Measurements from ENCODE around the gene CCL25. TPM values are rescaled to one million over a fixed set of nuclear protein-coding genes. Genes with fewer than 3 reads are reported as not detected.
A peak's percentile ranks its signal among the peaks of the same experiment; 100 is the strongest.

Gene CCL25, protein sequence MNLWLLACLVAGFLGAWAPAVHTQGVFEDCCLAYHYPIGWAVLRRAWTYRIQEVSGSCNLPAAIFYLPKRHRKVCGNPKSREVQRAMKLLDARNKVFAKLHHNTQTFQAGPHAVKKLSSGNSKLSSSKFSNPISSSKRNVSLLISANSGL
- not detected in 2 replicates for total RNA-seq (2022)
- Bru-seq, nascent RNA: percentile 4 among the genes with signal in this experiment
- BruChase-seq, experiment 1, labeled RNA remaining after a 6-hour chase: not detected
- BruChase-seq, experiment 2, labeled RNA remaining after a 2-hour chase: not detected
- long read RNA-seq: 0 reads

GRCh38 chr19:8052464-8052859, at the start of gene CCL25:
Gene CCL25, plus strand, starts transcription at chr19:8052760. Its CDS starts 290 bp downstream, at chr19:8053050.
- no peak for DNase-seq
- Mint-ChIP-seq H3K9me3 (ENCODE audit: low read depth, unreplicated experiment) (no peaks in the 10 kb centered on the region), H3K4me1 (ENCODE audit: low read depth, unreplicated experiment) (no peaks in the 10 kb centered on the region), H3K27ac (ENCODE audit: unreplicated experiment) (no peak within 1 kb of the TSS), H3K27me3 (ENCODE audit: unreplicated experiment) (peaks cover under 1% of the 10 kb centered on the region), H3K36me3 (ENCODE audit: insufficient read depth, unreplicated experiment) (no peaks in the 10 kb centered on the region), H3K4me3 (ENCODE audit: low read depth, unreplicated experiment) (no peak within 1 kb of the TSS)
- BruUV-seq (replicated peaks): no TSS peak
- intact Hi-C loops (cut with micrococcal nuclease; ENCODE audit: unreplicated experiment): no loop called here
- CTCF ChIA-PET: no interaction called here
- TF ChIP-seq, protein P1, sequence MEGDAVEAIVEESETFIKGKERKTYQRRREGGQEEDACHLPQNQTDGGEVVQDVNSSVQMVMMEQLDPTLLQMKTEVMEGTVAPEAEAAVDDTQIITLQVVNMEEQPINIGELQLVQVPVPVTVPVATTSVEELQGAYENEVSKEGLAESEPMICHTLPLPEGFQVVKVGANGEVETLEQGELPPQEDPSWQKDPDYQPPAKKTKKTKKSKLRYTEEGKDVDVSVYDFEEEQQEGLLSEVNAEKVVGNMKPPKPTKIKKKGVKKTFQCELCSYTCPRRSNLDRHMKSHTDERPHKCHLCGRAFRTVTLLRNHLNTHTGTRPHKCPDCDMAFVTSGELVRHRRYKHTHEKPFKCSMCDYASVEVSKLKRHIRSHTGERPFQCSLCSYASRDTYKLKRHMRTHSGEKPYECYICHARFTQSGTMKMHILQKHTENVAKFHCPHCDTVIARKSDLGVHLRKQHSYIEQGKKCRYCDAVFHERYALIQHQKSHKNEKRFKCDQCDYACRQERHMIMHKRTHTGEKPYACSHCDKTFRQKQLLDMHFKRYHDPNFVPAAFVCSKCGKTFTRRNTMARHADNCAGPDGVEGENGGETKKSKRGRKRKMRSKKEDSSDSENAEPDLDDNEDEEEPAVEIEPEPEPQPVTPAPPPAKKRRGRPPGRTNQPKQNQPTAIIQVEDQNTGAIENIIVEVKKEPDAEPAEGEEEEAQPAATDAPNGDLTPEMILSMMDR (IDR thresholded peaks at IDR 0.05; ENCODE audit: unreplicated experiment): no peak

DNA sequence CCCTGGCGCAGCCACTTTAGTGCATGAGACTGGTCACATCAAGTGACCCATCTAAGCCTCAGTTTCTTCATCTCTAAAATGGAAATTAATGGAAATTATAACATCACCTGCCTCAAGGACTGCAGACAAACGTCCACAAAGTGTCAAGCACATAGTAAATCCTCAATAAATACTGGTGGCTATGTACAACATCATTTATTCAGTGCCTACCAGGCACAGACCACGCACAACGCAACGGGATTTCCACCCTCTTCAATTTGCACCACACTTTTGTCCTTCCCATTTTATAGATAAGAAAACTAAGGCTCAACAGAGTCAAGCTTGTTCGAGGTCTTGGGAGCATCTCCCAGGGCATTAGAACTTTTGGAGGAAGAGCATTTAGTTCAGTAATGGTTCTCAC, 48.6 kb upstream of the CCL25 start:
- no peaks in the 10 kb centered on the region for H3K27me3 Mint-ChIP-seq (ENCODE audit: unreplicated experiment)
- CTCF ChIA-PET: interaction anchor here (0.6 kb wide), 1 partner anchor 181 kb away, joined by 3 read pairs; no protein-coding TSS in a partner anchor
- no peaks in the 10 kb centered on the region for H3K9me3 Mint-ChIP-seq (ENCODE audit: low read depth, unreplicated experiment)
- DNase-seq: no peak
- H3K4me1 Mint-ChIP-seq (ENCODE audit: low read depth, unreplicated experiment): peaks cover 23% of the 10 kb centered on the region
- no peak overlapping the region for H3K27ac Mint-ChIP-seq (ENCODE audit: unreplicated experiment)
- H3K4me3 Mint-ChIP-seq (ENCODE audit: low read depth, unreplicated experiment): peak overlapping the region; percentile 80
- intact Hi-C loops (cut with micrococcal nuclease; ENCODE audit: unreplicated experiment): no loop called here
- TF ChIP-seq, protein P1 (IDR thresholded peaks at IDR 0.05; ENCODE audit: unreplicated experiment): no peak
- BruUV-seq (replicated peaks): TSS peak; percentile 75
- H3K36me3 Mint-ChIP-seq (ENCODE audit: insufficient read depth, unreplicated experiment): peaks cover 29% of the 10 kb centered on the region

- peaks cover 29% of the 10 kb centered on the region for H3K36me3 Mint-ChIP-seq (ENCODE audit: insufficient read depth, unreplicated experiment)
- TF ChIP-seq, protein P1 (IDR thresholded peaks at IDR 0.05; ENCODE audit: unreplicated experiment): no peak
- BruUV-seq (replicated peaks): no TSS peak
- H3K4me3 Mint-ChIP-seq (ENCODE audit: low read depth, unreplicated experiment): peak overlapping the region; percentile 80
- no peak for DNase-seq
- no peaks in the 10 kb centered on the region for H3K9me3 Mint-ChIP-seq (ENCODE audit: low read depth, unreplicated experiment)
- H3K27ac Mint-ChIP-seq (ENCODE audit: unreplicated experiment): peak overlapping the region; percentile 71
- H3K27me3 Mint-ChIP-seq (ENCODE audit: unreplicated experiment): no peaks in the 10 kb centered on the region
- CTCF ChIA-PET: no interaction called here
- H3K4me1 Mint-ChIP-seq (ENCODE audit: low read depth, unreplicated experiment): peaks cover 23% of the 10 kb centered on the region
- intact Hi-C loops (cut with micrococcal nuclease; ENCODE audit: unreplicated experiment): no loop called here
Observed at GRCh38 chr19:8004723-8005513, 47.6 kb upstream of the CCL25 start.

DNA sequence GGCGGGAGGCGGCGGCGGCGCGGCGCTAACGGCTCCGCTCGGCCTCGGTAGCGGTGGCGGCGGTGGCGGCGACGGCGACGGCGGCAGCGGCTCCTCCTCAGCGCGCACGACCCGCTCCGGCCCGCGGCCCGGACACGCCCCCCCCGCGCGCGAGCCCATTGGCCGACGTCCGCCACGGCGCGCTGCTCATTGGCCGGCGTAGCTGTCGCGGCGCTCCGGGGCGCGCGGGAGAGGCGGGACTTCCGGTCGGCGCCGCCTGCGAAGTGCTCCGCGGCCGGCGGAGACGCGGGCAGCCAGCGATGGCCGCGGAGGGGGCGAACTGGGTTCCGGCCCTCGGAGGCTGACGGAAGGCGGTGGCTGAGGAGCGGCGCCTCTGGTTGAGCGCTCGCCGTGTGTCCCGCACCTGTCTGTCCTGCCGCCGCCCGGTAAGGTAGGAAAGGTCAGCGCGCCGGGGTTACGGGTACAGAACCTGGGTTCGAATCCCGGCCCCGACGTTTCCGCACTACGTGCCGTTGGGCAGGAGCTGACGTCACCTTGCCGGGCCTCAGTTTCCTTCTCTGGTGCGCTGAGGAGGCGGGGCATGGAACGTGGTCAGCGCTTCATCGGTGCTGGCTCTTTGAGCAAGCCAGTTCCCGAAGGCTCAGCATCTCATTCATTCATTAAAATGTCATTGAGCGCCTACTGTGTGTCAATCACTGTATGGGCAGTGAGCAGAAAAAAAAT, 46.9 kb upstream of the CCL25 start, which contains the start of gene ELAVL1:
TSS of gene ELAVL1 (minus strand) at position 108 of the 723 bp plus-strand sequence. CDS start 13,826 bp downstream, outside the sequence.
- DNase-seq: peak; percentile 92
- intact Hi-C loops (cut with micrococcal nuclease; ENCODE audit: unreplicated experiment): no loop called here
- peak within 1 kb of the TSS; percentile 71 for H3K27ac Mint-ChIP-seq (ENCODE audit: unreplicated experiment)
- TF ChIP-seq, protein P1 (IDR thresholded peaks at IDR 0.05; ENCODE audit: unreplicated experiment): no peak
- peaks cover 23% of the 10 kb centered on the region for H3K4me1 Mint-ChIP-seq (ENCODE audit: low read depth, unreplicated experiment)
- CTCF ChIA-PET: interaction anchor here (0.6 to 0.7 kb wide), 2 partner anchors 24 to 107 kb away, joined by 3 read pairs; no protein-coding TSS in a partner anchor
- H3K36me3 Mint-ChIP-seq (ENCODE audit: insufficient read depth, unreplicated experiment): peaks cover 29% of the 10 kb centered on the region
- no peaks in the 10 kb centered on the region for H3K9me3 Mint-ChIP-seq (ENCODE audit: low read depth, unreplicated experiment)
- BruUV-seq (replicated peaks): TSS peak; percentile 77
- H3K27me3 Mint-ChIP-seq (ENCODE audit: unreplicated experiment): no peaks in the 10 kb centered on the region
- peak within 1 kb of the TSS; percentile 80 for H3K4me3 Mint-ChIP-seq (ENCODE audit: low read depth, unreplicated experiment)
